ENCODE measurements around the gene KLHL3.

- TF ChIP-seq EZH2 (IDR thresholded peaks at IDR 0.05; ENCODE audit: low read depth) (no peak), CTCF (conservative IDR thresholded peaks at IDR 0.05) (no peak)
Observed at GRCh38 chr5:137651022-137651421, 84.9 kb downstream of the KLHL3 start.

Data from PC-9 (cell line).